ENCODE measurements around the gene ZNF74.
"Not testable (repeated sequence)": the region's sequence is repeated elsewhere in the genome, so short reads cannot be mapped to it uniquely, and the experiment has no call there.

Gene ZNF74

DNA sequence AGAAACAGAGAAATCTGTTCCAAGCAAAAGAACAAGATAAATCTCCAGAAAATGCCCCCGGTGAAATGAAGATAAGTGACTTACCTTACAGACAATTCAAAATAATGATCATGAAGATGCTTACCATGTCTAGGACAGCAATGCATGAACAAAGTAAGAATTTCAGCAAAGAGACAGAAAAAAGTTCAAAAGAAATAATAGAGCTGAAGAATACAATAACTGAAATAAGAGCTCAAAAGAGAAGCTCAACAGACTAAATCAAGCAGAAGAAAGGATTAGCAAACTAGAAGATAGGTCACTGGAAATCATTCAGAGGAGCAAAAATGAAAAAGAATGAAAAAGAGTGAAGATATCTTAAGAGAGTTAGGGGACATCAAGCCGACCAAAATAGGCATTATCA is 19.8 kb upstream of the ZNF74 start:
- not testable (repeated sequence) for DNase-seq (ENCODE audit: extremely low read depth in 1 of 2, low read depth in 1 of 2)

- DNase-seq (ENCODE audit: extremely low read depth in 1 of 2, low read depth in 1 of 2) = not testable (repeated sequence)
Observed at GRCh38 chr22:20376281-20376680, 17.7 kb upstream of the ZNF74 start.

- not testable (repeated sequence) for DNase-seq (ENCODE audit: extremely low read depth in 1 of 2, low read depth in 1 of 2)
Observed at GRCh38 chr22:20376983-20377382, 17.0 kb upstream of the ZNF74 start.

GRCh38 chr22:20378110-20378509 is 15.8 kb upstream of the ZNF74 start:
- no peak for DNase-seq (ENCODE audit: extremely low read depth in 1 of 2, low read depth in 1 of 2)

DNA sequence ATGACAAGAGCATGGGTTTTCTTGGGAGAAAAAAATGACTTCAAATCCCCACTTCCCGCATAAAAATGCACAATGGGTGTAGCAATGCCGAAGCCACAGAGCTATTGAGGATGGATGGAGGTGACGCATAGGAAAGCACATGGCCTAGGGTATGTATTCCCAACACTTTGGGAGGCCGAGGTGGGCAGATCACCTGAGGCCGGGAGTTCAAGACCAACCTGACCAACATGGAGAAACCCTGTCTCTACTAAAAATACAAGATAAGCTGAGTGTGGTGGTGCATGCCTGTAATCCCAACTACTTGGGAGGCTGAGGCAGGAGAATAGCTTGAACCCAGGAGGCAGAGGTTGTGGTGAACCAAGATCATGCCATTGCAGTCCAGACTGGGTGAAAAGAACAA is 15.3 kb upstream of the ZNF74 start:
- DNase-seq (ENCODE audit: extremely low read depth in 1 of 2, low read depth in 1 of 2) = not testable (repeated sequence)

GRCh38 chr22:20380486-20380885 is 13.5 kb upstream of the ZNF74 start:
- DNase-seq (ENCODE audit: extremely low read depth in 1 of 2, low read depth in 1 of 2) = no peak

DNA sequence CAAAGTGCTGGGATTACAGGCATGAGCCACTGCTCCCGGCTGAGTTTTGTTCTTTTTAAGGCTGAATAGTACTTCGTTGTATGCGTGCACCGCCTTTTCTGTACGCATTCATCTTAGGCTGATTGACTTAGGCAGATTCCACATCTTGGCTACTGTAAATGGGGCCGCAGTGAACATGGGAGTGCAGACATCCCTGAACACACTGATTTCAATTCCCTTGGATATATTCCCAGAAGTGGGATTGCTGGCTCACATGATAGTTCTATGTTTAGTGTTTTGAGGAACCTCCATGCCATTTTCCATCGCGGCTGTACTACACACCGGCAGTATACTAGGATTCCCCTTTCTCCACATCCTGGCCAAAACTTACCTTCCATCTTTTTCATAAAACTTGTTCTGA is 10.4 kb upstream of the ZNF74 start:
- no peak for DNase-seq (ENCODE audit: extremely low read depth in 1 of 2, low read depth in 1 of 2)

- DNase-seq (ENCODE audit: extremely low read depth in 1 of 2, low read depth in 1 of 2) = no peak
Observed at GRCh38 chr22:20384171-20384570, 9.8 kb upstream of the ZNF74 start.

GRCh38 chr22:20384865-20385264 is 9.1 kb upstream of the ZNF74 start:
- DNase-seq (ENCODE audit: extremely low read depth in 1 of 2, low read depth in 1 of 2) = no peak

- DNase-seq (ENCODE audit: extremely low read depth in 1 of 2, low read depth in 1 of 2) = no peak
Observed at GRCh38 chr22:20386336-20386735, 7.6 kb upstream of the ZNF74 start.

DNA sequence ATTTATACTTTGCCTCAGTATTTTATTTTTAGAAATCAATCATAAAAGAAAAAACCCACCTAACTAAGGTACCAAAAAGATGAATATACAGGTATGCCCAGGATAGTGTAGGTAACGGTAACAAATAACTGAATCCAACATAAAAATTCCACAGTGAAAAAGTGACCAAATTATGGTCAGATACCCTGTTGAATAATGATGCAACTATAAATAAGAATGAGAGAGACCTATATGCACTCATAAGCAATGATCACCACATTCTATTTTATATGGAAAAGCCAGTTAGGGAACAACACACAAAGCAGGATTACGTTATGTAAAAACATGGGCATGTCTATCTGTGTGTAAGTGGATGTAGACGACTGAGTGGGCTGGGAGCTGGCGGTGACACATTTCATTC is 7.0 kb upstream of the ZNF74 start:
- DNase-seq (ENCODE audit: extremely low read depth in 1 of 2, low read depth in 1 of 2) = no peak

DNA sequence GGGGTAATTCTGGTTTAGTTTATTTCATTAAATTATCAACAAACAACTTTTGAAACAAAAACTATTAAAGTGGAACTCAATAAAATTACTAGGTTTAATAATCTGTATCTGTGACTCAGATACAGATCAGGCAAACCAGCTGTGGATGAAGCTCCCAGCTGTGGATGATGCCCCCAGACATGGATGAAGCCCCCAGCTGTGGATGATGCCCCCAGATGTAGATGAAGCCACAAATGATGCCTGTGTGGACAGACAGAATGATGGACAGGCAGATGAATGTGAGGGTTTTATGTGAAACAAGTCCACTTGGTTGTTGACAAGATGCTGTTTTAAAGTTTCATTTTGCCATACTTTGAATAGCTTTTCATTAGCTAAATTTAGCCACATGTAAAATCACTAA is 5.8 kb upstream of the ZNF74 start:
- no peak for DNase-seq (ENCODE audit: extremely low read depth in 1 of 2, low read depth in 1 of 2)

DNA sequence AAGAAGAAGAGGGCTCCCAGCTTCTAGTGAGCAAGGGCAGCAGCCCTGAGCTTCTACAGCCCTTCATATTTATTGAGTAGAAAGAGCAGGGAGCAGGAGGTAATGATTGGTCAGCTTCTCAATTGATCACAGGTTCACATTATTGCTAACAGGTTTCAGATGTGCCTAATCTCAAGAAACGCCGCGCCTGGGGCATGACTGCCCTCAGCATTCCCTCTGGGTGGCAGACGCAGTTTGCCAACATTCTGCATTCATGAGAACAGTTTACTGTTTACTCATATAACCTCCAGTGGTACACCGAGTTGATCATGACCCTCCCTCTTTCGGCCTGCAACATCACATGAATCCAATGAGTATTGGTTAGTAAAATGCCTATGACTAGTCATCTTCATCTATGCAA is 4.7 kb upstream of the ZNF74 start:
- DNase-seq (ENCODE audit: extremely low read depth in 1 of 2, low read depth in 1 of 2) = no peak

DNA sequence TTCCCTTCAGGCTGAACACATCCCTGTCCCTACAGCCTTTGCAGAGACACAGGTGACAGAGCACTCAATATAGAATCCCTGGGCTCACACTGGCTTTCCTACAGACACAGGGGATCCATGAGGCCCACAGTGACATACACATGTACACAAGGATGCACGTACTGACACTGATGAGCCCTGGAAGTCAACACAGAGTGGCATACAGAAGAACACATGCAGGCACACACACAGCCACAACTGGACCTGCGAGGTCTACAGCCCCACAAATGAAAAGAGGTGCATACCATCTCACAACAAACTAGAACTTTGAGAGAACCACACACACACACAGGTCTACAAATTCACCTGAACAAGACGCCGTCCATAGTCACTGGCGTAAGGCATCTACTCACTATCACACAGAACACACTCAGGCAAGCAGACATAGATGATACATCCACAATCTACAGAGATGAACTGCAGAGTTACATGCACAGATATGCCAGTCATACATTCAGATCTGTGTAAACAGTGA is 3.5 kb upstream of the ZNF74 start:
- no peak for DNase-seq (ENCODE audit: extremely low read depth in 1 of 2, low read depth in 1 of 2)

DNA sequence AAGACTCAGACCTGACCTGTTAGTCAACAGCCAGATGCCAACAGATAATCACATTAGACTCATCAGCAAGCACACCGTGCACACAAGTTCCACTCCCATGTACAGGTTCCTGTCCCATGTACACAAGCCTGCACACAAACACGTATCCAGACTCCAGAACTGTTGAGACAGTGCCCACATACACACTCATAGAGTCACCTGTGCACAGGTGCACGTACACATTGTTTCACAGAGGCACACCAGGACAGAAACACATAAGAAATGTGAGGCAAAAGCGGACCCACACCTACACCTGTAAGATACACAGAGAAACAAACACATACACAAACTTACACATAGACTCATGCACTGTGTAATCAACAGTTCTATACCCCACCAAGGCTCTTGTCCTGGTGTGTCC is 2.7 kb upstream of the ZNF74 start:
- no peak for DNase-seq (ENCODE audit: extremely low read depth in 1 of 2, low read depth in 1 of 2)

GRCh38 chr22:20392365-20392881 is 1.5 kb upstream of the ZNF74 start:
- DNase-seq (ENCODE audit: extremely low read depth in 1 of 2, low read depth in 1 of 2) = not testable (repeated sequence)

- DNase-seq (ENCODE audit: extremely low read depth in 1 of 2, low read depth in 1 of 2) = no peak
Observed at GRCh38 chr22:20392983-20393704, 807 bp upstream of the ZNF74 start.

DNA sequence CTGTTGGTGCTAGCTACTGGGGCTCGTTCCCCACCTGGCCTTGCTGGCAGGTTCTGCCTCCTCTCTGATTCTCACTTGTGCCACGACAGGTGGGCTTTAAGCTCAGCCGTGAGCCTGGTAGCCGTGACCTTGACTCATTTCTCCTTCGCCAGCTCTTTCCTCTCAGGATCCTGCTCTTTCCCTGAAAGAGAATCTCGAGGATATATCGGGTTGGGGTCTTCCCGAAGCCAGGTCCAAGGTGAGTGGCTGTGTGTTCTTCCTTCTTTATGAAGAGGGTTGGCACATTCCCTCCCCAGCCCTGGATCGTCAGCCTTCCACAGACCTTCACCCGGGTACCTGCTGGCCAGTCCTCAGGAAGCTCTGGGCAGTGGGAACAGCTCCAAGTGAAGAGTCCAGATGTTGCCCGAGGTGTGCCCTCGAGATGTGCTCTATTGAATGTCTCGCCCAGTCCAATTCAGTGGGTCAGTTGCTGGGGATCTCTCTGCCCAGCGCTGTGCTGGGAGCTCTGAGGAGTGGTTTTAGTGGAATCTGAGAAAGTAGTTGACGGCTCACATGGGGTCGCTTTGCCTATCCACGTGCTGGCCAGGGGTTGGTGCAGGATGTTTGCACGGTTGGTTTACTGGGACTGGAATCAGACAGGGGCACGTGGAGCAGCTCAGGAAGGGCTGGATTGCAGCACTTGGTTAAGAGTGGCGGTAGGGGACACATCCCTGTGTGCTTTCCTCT is 1.4 kb downstream of the ZNF74 start:
- no peak for DNase-seq (ENCODE audit: extremely low read depth in 1 of 2, low read depth in 1 of 2)

DNA sequence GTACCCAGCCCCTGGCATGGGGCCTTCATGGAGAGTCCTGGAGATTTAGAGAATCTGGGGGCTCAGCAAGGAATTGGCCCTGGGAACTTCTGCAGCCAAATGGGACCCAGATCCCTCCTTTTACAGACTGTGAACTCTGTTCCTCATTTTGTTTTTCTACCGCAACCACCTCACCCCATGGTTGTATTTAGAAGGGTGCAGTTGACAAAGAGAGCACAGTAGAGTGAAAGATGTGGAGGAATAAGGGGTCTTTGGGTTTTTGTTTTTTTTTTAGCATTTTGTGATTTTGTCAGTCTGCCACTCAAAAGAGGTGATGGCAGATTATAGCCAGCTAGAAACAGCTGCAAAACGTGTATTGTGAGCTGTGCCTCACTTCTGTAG is 1.9 kb downstream of the ZNF74 start:
- DNase-seq (ENCODE audit: extremely low read depth in 1 of 2, low read depth in 1 of 2) = no peak

- DNase-seq (ENCODE audit: extremely low read depth in 1 of 2, low read depth in 1 of 2) = no peak
Observed at GRCh38 chr22:20396639-20397038, 2.7 kb downstream of the ZNF74 start.

DNA sequence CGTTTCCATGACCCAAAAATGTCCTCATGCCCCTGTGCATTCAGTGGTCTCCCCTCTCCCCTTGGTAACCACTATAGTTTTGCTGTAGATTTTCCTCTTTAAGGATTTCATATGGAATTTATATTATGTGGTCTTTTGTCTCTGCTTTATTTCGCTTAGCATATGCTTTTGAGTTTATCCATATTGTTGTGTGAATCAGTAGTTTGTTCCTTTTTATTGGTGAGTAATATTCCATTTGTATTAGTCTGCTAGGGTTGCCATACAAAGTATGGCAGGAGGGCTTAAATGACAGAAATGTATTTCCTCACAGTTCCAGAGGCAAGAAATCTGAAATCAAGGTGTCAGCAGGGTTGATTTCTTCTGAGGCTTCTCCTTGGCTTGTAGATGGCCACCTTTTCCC is 3.5 kb downstream of the ZNF74 start:
- DNase-seq (ENCODE audit: extremely low read depth in 1 of 2, low read depth in 1 of 2) = no peak

DNA sequence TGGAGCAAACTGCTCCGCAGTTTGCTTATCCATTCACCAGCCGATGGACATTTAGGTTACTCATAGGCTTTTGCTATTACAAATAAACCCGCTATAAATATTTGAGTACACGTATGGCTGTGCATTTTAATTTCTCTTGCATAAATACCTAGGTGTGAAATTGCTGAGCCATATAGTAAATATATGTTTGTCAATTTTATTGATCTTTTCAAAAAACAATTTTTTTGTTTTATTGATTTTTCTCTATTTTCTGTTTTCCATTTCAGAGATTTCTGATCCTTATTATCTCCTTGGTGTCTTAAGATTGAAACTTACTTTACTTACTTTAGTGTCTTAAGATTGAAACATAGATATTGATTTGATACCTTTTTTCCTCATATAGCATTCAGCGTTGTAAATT is 4.5 kb downstream of the ZNF74 start:
- DNase-seq (ENCODE audit: extremely low read depth in 1 of 2, low read depth in 1 of 2) = no peak

Measured in activated CD8-positive, alpha-beta memory T cell treated with anti-CD3 and anti-CD28 coated beads for 1 hour (primary cell).